Karpas-422 (cell line): Measurements from ENCODE around the gene NTHL1. TPM values are rescaled to one million over a fixed set of nuclear protein-coding genes. Genes with fewer than 3 reads are reported as not detected.

Experiments used
- DNase-seq: peaks from one replicate; pipeline ENCODE4 v3.0.0-alpha.2; 2015
- H2AFZ ChIP-seq: fragments of 200-600 bp; sonication (generic); 2 replicates; pipeline ENCODE4 v1.6.1; 2014; ENCODE audit warnings: antibody characterized with exemption, low read length, mixed read lengths
- H3K27ac ChIP-seq: fragments of 200-600 bp; sonication (generic); 2 replicates; pipeline ENCODE4 v1.5.1; 2014; ENCODE audit warnings: mild to moderate bottlenecking, low read length, moderate library complexity
- H3K27me3 ChIP-seq: fragments of 200-600 bp; sonication (generic); 2 replicates; pipeline ENCODE4 v1.6.1; 2014; ENCODE audit warnings: low read length, mixed read lengths
- H3K36me3 ChIP-seq: fragments of 200-600 bp; sonication (generic); 2 replicates; pipeline ENCODE4 v1.6.1; 2014; ENCODE audit warnings: low read length, mixed read lengths; ENCODE audit not compliant: insufficient read depth
- H3K4me1 ChIP-seq: fragments of 200-600 bp; sonication (generic); 2 replicates; pipeline ENCODE4 v1.6.1; 2014; ENCODE audit warnings: mild to moderate bottlenecking, low read length, mixed read lengths
- H3K4me2 ChIP-seq: fragments of 200-600 bp; sonication (generic); 2 replicates; pipeline ENCODE4 v1.6.1; 2014; ENCODE audit warnings: low read length, low read depth, mild to moderate bottlenecking; ENCODE audit not compliant: poor library complexity, severe bottlenecking
- H3K4me3 ChIP-seq: fragments of 200-600 bp; sonication (generic); 2 replicates; pipeline ENCODE4 v1.5.1; 2014; ENCODE audit warnings: mild to moderate bottlenecking, antibody characterized with exemption, low read length, mixed read lengths
- H3K79me2 ChIP-seq: fragments of 200-600 bp; sonication (generic); 2 replicates; pipeline ENCODE4 v1.6.1; 2014; ENCODE audit warnings: mild to moderate bottlenecking, low read length, mixed read lengths
- H3K9ac ChIP-seq: fragments of 200-600 bp; sonication (generic); 2 replicates; pipeline ENCODE4 v1.6.0; 2014; ENCODE audit warnings: low read length
- H3K9me2 ChIP-seq: fragments of 200-600 bp; sonication (generic), shearing (Covaris generic); replicated peaks from 2 replicates; pipeline ENCODE4 v1.6.0; 2014; ENCODE audit warnings: mild to moderate bottlenecking, low read length, moderate library complexity; ENCODE audit not compliant: insufficient read depth
- H3K9me3 ChIP-seq: fragments of 300-700, 200-600 bp; sonication (generic); 2 replicates; pipeline ENCODE4 v1.6.1; 2014; ENCODE audit warnings: low read length, mixed read lengths
- H4K20me1 ChIP-seq: fragments of 200-600 bp; sonication (generic); 2 replicates; pipeline ENCODE4 v1.6.1; 2014; ENCODE audit warnings: mild to moderate bottlenecking, antibody characterized with exemption, low read length, low read depth; ENCODE audit not compliant: insufficient read depth
- total RNA-seq: library from RNA; depleted of rRNA; stranded (reverse); fragments of >200 nt; shearing (Covaris generic); gene quantifications from 2 replicates; pipeline ENCODE4 v1.2.3, GENCODE V29; 2014; ENCODE audit warnings: low replicate concordance

NTHL1 gene
- total RNA-seq, 1 experiment from 2014 or later, result 23.2 TPM

- no peak overlapping the region for H3K27ac ChIP-seq
- H3K79me2 ChIP-seq, result no peaks in the 10 kb centered on the region
- H4K20me1 ChIP-seq, result peaks cover 6% of the 10 kb centered on the region; the same call in 1 of the 2 replicates
- H3K9me3 ChIP-seq, result no peaks in the 10 kb centered on the region
- H2AFZ ChIP-seq, result no peak overlapping the region
- no peaks in the 10 kb centered on the region for H3K27me3 ChIP-seq
- H3K9ac ChIP-seq, result no peak overlapping the region
- H3K4me1 ChIP-seq, result peaks cover 9% of the 10 kb centered on the region
- H3K4me2 ChIP-seq, result no peak overlapping the region
- no peaks in the 10 kb centered on the region for H3K9me2 ChIP-seq
- H3K36me3 ChIP-seq, result 0 out of 2 replicates have a peak, but pooled peaks cover 4% of the 10 kb centered on the region
- DNase-seq, result no peak
- no peak overlapping the region for H3K4me3 ChIP-seq
These were observed 44.1 kb upstream of the NTHL1 start for GRCh38 chr16:2091547-2092255.

DNA sequence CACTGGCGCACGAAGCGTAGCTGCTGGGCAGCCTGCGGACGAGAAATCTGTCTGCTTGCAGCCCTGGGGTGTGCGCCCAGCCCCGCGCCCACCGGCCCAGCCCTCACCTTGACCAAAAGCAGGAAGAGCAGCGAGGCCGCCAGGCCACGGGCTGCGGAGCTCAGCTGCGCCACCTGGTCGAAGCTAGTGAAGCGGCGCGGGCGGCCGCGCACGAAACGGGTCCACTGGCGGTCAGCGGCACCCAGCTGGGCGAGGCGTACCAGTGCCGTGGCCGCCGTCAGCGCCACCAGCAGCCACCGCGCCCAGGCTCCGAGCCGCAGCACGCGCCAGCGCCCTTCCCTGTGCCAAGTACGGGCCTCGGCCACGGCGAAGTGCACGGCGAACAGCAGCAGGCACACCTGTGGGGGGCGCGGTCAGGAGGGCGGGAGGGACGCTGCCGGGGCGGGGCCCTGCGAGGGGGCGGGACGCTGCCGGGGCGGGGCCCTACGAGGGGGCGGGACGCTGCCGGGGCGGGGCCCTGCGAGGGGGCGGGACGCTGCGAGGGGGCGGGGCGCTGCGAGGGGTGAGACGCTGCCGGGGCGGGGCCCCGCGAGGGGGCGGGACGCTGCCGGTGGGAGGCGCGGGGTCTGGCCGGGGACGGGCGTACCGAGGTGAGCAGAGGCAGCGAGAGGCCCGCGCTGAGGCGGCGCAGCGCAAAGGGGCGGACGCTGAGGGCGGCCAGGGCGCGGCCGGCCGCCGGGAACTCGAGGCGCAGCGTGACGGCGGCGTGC, 43.3 kb upstream of the NTHL1 start:
- Histone ChIP-seq H2AFZ (no peak overlapping the region), H3K4me2 (no peak overlapping the region), H3K9me3 (no peaks in the 10 kb centered on the region), H4K20me1 (peaks cover 6% of the 10 kb centered on the region; the same call in 1 of the 2 replicates), H3K36me3 (0 out of 2 replicates have a peak, but pooled peaks cover 4% of the 10 kb centered on the region), H3K27me3 (no peaks in the 10 kb centered on the region), H3K79me2 (no peaks in the 10 kb centered on the region), H3K4me3 (no peak overlapping the region), H3K27ac (no peak overlapping the region), H3K9ac (no peak overlapping the region), H3K9me2 (no peaks in the 10 kb centered on the region), H3K4me1 (peaks cover 16% of the 10 kb centered on the region)
- DNase-seq, result peak; percentile 85

DNA sequence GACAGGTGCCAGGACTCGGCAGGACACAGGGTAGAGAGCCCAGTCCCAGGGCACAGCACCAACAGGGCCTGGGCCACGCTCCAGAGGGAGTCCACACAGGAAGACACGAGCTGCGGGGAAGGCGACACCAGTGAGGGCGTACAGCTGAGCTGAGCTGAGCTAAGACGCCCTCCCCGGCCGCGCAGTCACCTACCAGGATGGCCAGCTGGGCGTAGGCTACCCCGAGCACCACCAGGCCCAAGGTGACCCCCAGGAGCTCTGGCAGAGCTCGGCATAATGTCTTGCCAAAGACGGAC, 42.8 kb upstream of the NTHL1 start:
- Histone ChIP-seq H3K9me2 (no peaks in the 10 kb centered on the region), H3K9ac (no peak overlapping the region), H3K4me2 (no peak overlapping the region), H3K9me3 (no peaks in the 10 kb centered on the region), H2AFZ (no peak overlapping the region), H3K4me3 (no peak overlapping the region), H3K27ac (no peak overlapping the region), H3K36me3 (0 out of 2 replicates have a peak, but pooled peaks cover 4% of the 10 kb centered on the region), H3K27me3 (no peaks in the 10 kb centered on the region), H3K4me1 (peaks cover 21% of the 10 kb centered on the region), H3K79me2 (no peaks in the 10 kb centered on the region), H4K20me1 (peaks cover 6% of the 10 kb centered on the region; the same call in 1 of the 2 replicates)
- DNase-seq, result no peak

DNA sequence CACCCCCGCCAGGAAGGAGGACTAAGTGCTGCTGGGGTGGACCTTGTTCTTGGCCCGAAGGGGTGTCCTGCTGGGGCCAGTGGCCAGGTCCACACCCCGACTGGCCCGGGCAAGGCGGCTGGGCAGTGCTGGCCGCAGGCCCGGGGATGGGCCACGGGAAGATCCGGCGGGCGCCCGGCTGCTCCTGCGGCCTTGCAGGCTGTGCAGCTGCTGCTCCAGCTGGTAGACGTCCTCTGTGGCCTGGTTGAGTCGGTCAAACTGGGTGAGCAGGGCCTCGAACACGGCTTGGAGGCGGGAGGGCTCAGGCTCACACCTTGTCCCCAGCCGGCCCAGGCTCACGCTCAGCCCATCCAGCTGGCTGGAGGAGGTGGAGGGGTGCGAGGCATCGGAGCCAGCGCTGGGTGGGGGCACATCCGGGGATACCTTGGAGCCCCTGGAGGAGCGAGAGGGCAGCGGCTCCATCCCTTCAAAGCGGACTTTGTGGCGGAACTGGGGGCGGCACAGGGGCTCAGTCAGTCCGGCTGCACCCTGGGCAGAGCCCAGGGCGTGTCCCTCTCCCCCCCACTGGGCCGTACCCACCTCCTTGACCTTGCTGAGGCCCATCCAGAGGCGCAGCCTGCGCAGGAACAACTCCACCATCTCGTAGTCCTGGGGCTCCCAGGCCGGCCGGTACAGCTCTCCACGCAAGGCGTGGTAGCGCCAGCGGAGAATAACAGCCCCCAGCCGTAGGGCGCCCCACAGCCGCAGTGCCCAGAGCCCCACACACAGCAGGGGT, 42.3 kb upstream of the NTHL1 start:
- peaks cover 24% of the 10 kb centered on the region for H3K4me1 ChIP-seq
- no peak overlapping the region for H3K4me2 ChIP-seq
- DNase-seq, result no peak
- 0 out of 2 replicates have a peak, but pooled peaks cover 4% of the 10 kb centered on the region for H3K36me3 ChIP-seq
- no peak overlapping the region for H3K9ac ChIP-seq
- no peaks in the 10 kb centered on the region for H3K79me2 ChIP-seq
- no peaks in the 10 kb centered on the region for H3K9me2 ChIP-seq
- H3K9me3 ChIP-seq, result no peaks in the 10 kb centered on the region
- H3K27ac ChIP-seq, result no peak overlapping the region
- no peak overlapping the region for H3K4me3 ChIP-seq
- H3K27me3 ChIP-seq, result no peaks in the 10 kb centered on the region
- H2AFZ ChIP-seq, result no peak overlapping the region
- peaks cover 6% of the 10 kb centered on the region; the same call in 1 of the 2 replicates for H4K20me1 ChIP-seq

- H3K4me3 ChIP-seq, result no peak overlapping the region
- H3K9ac ChIP-seq, result no peak overlapping the region
- H3K9me2 ChIP-seq, result no peaks in the 10 kb centered on the region
- H3K27ac ChIP-seq, result no peak overlapping the region
- no peaks in the 10 kb centered on the region for H3K9me3 ChIP-seq
- H3K27me3 ChIP-seq, result no peaks in the 10 kb centered on the region
- no peaks in the 10 kb centered on the region for H3K79me2 ChIP-seq
- DNase-seq, result no peak
- peaks cover 24% of the 10 kb centered on the region for H3K4me1 ChIP-seq
- no peak overlapping the region for H2AFZ ChIP-seq
- H3K4me2 ChIP-seq, result no peak overlapping the region
- peaks cover 6% of the 10 kb centered on the region; the same call in 1 of the 2 replicates for H4K20me1 ChIP-seq
- H3K36me3 ChIP-seq, result 0 out of 2 replicates have a peak, but pooled peaks cover 4% of the 10 kb centered on the region
These were observed 41.2 kb upstream of the NTHL1 start for GRCh38 chr16:2088759-2089358.

- no peaks in the 10 kb centered on the region for H3K79me2 ChIP-seq
- no peaks in the 10 kb centered on the region for H3K9me3 ChIP-seq
- H3K27ac ChIP-seq, result no peak overlapping the region
- H3K9me2 ChIP-seq, result no peaks in the 10 kb centered on the region
- peaks cover 6% of the 10 kb centered on the region; the same call in 1 of the 2 replicates for H4K20me1 ChIP-seq
- peaks cover 24% of the 10 kb centered on the region for H3K4me1 ChIP-seq
- no peak overlapping the region for H2AFZ ChIP-seq
- 0 out of 2 replicates have a peak, but pooled peaks cover 4% of the 10 kb centered on the region for H3K36me3 ChIP-seq
- H3K4me2 ChIP-seq, result no peak overlapping the region
- DNase-seq, result no peak
- no peak overlapping the region for H3K9ac ChIP-seq
- no peaks in the 10 kb centered on the region for H3K27me3 ChIP-seq
- H3K4me3 ChIP-seq, result no peak overlapping the region
These were observed 40.4 kb upstream of the NTHL1 start for GRCh38 chr16:2087748-2088631.
